RWPE2 (cell line): ENCODE data around the gene VANGL1.

Experiments
- ATAC-seq: fragments of 200-7000 bp; cut with Tn5 transposase; 3 replicates; pipeline ENCODE4 v1.9.1; 2021; ENCODE audit warnings: low read depth
- DNase-seq: peaks from one replicate; pipeline ENCODE4 v3.0.0-alpha.2; 2020; ENCODE audit warnings: low spot score
- H3K27ac ChIP-seq: fragments of 450-650 bp; 2 replicates; pipeline ENCODE4 v1.5.1; 2017; ENCODE audit warnings: mild to moderate bottlenecking; ENCODE audit not compliant: poor library complexity, severe bottlenecking
- H3K27me3 ChIP-seq: fragments of 250-450 bp; sonication (Bioruptor Pico); 2 replicates; pipeline ENCODE4 v1.5.1; 2021; ENCODE audit warnings: mild to moderate bottlenecking, moderate library complexity; ENCODE audit not compliant: insufficient read depth, poor library complexity, severe bottlenecking
- H3K36me3 ChIP-seq: fragments of 250-450 bp; sonication (Bioruptor Pico); 2 replicates; pipeline ENCODE4 v1.5.1; 2020; ENCODE audit warnings: low read depth, mild to moderate bottlenecking, moderate library complexity
- H3K4me1 ChIP-seq: fragments of 250-450 bp; sonication (Bioruptor Pico); 2 replicates; pipeline ENCODE4 v1.5.1; 2021; ENCODE audit warnings: mild to moderate bottlenecking, moderate library complexity; ENCODE audit not compliant: insufficient read depth, poor library complexity, severe bottlenecking
- H3K4me3 ChIP-seq: fragments of 250-450 bp; sonication (Bioruptor Pico); 2 replicates; pipeline ENCODE4 v1.5.1; 2021; ENCODE audit warnings: mild to moderate bottlenecking, moderate library complexity; ENCODE audit not compliant: severe bottlenecking
- H3K9me3 ChIP-seq: fragments of 250-450 bp; sonication (Bioruptor Pico); 2 replicates; pipeline ENCODE4 v1.5.1; 2021; ENCODE audit warnings: mild to moderate bottlenecking, moderate library complexity; ENCODE audit not compliant: severe bottlenecking
- TF ChIP-seq, protein P1 (sequence below): fragments of 450-650 bp; IDR thresholded peaks from one replicate; pipeline ENCODE4 v1.5.1; 2017; ENCODE audit warnings: mild to moderate bottlenecking, moderate library complexity; ENCODE audit not compliant: poor library complexity, severe bottlenecking

VANGL1 gene

DNA sequence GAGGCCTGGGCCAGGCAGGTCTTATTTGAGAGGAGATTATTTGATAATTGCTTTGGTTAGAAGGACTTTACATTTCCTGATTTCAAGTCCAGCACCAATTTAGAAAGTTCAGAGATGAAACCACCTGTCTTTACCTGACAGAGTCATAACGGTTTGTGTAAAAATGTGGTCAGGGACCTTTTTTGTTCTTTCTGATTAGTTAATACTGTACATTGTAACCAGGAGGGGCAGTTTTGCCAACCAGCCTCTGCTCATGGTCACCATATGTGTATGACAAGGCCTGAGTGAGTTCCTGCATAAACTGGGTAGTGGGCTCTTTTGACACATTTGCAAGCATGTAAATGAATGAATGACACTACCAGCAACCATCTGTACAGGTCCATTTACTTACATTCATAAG, 55.8 kb downstream of the VANGL1 start:
- TF ChIP-seq, protein P1, sequence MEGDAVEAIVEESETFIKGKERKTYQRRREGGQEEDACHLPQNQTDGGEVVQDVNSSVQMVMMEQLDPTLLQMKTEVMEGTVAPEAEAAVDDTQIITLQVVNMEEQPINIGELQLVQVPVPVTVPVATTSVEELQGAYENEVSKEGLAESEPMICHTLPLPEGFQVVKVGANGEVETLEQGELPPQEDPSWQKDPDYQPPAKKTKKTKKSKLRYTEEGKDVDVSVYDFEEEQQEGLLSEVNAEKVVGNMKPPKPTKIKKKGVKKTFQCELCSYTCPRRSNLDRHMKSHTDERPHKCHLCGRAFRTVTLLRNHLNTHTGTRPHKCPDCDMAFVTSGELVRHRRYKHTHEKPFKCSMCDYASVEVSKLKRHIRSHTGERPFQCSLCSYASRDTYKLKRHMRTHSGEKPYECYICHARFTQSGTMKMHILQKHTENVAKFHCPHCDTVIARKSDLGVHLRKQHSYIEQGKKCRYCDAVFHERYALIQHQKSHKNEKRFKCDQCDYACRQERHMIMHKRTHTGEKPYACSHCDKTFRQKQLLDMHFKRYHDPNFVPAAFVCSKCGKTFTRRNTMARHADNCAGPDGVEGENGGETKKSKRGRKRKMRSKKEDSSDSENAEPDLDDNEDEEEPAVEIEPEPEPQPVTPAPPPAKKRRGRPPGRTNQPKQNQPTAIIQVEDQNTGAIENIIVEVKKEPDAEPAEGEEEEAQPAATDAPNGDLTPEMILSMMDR: no peak
- DNase-seq (no peak), ATAC-seq (no peak)
- 0 out of 2 replicates have a peak, but pooled peaks cover 3% of the 10 kb centered on the region for H3K36me3 ChIP-seq
- no peaks in the 10 kb centered on the region for H3K9me3 ChIP-seq
- no peaks in the 10 kb centered on the region for H3K27me3 ChIP-seq
- no peak overlapping the region for H3K27ac ChIP-seq
- H3K4me3 ChIP-seq: no peak overlapping the region
- no peaks in the 10 kb centered on the region for H3K4me1 ChIP-seq

DNA sequence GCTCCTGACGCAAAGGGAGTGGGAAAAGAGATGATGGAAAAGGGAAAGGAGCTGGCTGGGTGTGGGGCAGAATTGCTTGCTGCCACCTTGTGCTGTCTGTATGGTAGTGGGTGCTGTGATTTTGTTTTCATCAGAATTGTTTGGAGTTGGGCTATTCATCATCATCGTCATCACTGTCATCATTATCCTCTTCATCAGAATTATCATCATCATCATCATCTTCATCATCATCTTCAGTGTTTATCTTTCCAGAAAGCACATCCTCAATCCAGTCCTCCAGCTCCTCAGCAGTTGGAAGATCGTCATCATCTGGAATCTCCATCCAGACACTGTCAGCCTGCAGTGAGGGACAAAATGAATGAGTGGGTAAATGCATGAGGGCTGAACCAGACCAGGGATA, 59.3 kb downstream of the VANGL1 start:
- TF ChIP-seq, protein P1: no peak
- Histone ChIP-seq H3K4me3 (no peak overlapping the region), H3K27me3 (no peaks in the 10 kb centered on the region), H3K27ac (no peak overlapping the region), H3K4me1 (peaks cover 9% of the 10 kb centered on the region), H3K36me3 (no peaks in the 10 kb centered on the region), H3K9me3 (no peaks in the 10 kb centered on the region)
- no peak for DNase-seq
- no peak for ATAC-seq

DNA sequence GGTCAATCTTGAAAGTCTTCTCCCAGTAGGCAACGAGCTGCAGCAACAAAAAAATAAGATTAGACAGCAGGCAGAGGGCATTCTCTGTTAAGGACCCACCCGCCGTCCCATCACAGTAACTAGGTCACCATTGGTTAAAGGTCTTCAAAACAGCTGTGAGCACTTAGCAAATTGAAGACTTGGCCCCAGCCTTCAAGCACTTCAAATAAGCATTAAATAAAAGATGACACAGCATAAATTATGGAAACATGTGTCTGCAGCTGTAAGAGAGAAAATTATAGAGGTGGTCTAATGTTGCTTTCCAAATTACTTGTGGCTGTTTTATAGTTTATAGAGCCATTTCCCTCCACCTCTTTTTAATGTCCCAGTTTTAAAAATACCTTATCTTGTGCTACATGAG, 61.2 kb downstream of the VANGL1 start:
- Histone ChIP-seq H3K4me1 (peaks cover 9% of the 10 kb centered on the region), H3K36me3 (no peaks in the 10 kb centered on the region), H3K27me3 (no peaks in the 10 kb centered on the region), H3K9me3 (no peaks in the 10 kb centered on the region), H3K4me3 (no peak overlapping the region), H3K27ac (no peak overlapping the region)
- DNase-seq: no peak
- no peak for ATAC-seq
- TF ChIP-seq, protein P1: no peak

DNA sequence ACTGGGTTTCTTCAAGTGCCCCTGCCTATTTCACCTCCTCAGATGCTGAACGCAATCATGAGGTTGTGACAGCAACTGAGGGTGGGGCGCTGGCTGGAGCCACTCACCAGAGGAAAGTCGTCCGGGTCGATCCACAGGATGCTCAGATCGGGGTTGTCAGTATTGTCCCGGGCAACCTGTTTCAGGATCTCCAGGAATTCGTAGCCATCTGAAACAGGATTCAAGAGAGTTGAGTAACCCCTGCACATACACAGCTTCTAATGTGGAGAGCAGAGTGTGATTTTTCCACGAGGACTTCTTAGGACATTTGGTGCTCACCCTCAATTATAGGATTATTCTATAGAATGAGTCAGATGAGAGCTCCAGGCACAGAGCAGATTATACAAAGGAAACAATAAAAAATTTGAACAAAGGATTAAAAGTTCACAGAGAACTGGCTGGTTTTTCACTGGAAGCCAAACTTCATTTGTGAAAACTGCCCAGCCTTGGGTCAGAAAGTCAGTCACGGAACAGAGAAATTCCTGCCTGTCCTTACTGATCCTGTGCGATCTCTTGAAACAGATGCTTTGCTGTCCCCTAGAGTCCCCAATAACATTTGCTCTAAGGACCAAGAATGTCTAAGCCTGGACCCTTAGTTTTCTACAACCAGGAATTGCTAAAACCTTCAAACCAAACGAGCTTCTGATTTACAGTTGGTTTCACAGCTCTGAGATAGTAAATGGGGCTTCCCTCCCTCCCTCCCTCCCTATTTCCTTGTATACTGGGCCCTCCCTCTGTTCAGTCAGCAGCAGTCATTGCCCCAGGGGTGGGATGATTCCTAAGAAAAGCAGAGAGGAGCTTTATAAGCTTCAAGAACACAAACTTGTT, 63.5 kb downstream of the VANGL1 start:
- DNase-seq (no peak), ATAC-seq (peak; percentile 64)
- no peaks in the 10 kb centered on the region for H3K9me3 ChIP-seq
- no peak overlapping the region for H3K4me3 ChIP-seq
- H3K4me1 ChIP-seq: peaks cover 9% of the 10 kb centered on the region
- H3K27ac ChIP-seq: peak overlapping the region; percentile 52
- TF ChIP-seq, protein P1: peak; percentile 11
- no peaks in the 10 kb centered on the region for H3K36me3 ChIP-seq
- no peaks in the 10 kb centered on the region for H3K27me3 ChIP-seq

DNA sequence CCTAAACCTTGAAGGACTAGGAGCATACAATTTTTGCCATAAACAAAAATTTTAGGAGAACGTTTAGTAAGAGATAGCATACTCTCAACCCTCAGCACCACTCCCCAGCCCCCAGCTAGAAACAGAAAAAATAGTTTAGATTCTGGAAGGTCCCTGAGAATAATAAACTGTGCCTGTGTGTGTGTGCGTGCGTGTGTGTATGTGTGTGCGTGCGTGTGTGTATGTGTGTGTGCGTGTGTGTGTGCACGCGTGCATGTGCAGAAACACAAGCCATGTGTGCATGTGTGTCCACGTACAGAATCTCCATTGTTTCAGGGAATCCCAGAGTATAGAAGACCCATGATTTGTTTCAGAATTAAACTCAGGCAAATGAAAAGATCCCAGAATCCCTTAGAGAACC, 64.2 kb downstream of the VANGL1 start:
- Histone ChIP-seq H3K36me3 (no peaks in the 10 kb centered on the region), H3K9me3 (no peaks in the 10 kb centered on the region), H3K4me1 (peaks cover 9% of the 10 kb centered on the region), H3K4me3 (no peak overlapping the region), H3K27ac (peak overlapping the region; percentile 52), H3K27me3 (no peaks in the 10 kb centered on the region)
- no peak for DNase-seq
- TF ChIP-seq, protein P1: no peak
- no peak for ATAC-seq
